Measurements from ENCODE around the gene ZNF417.
"Not testable (repeated sequence)": the region's sequence is repeated elsewhere in the genome, so short reads cannot be mapped to it uniquely, and the experiment has no call there.

Gene ZNF417

GRCh38 chr19:57916168-57916995, at the start of gene ZNF417:
Gene ZNF417 (minus strand): TSS chr19:57916592. CDS start chr19:57916411, 181 bp downstream.
- DNase-seq = peak; percentile 75

- DNase-seq = no peak
Measured at GRCh38 chr19:57964761-57965160, 48.4 kb upstream of the ZNF417 start.

DNA sequence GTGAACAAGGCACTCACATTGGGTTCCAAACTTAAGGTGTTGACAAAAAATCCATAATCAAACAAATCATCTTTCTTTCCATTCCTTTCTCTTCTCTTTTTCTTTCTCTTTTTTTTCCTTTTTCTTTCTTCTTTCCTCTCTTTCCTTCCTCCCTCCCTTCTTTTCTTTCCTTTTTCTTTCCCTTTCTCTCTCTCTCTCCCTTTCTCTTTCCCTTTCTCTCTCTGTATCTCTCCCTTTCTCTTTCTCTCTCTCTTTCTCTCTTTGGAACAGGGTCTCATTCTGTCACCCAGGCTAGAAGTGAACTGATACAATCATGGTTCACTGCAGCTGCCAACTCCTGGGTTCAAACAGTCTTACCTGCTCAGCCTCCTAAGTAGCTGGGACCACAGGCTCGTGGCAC, 45.4 kb upstream of the ZNF417 start:
- no peak for DNase-seq

DNA sequence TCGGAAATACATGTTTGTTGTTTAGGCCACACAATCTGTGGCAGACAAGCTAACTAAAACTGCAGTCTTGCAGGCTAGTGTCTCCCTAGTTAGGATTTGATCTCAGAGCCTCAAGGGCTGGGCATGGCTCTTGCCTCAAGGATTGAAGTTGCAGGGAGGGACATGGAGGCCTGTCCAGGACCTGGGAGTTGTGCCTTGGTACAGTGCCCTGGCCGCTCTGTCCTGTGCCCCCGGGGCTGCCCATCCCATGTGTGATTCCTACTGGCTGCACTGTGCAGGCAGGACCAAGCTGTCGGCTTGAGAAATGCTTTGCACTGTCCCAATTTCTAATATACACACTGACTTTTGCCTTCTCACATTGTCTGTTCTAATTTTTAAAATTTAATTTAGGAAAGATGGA, 38.6 kb upstream of the ZNF417 start:
- no peak for DNase-seq

DNA sequence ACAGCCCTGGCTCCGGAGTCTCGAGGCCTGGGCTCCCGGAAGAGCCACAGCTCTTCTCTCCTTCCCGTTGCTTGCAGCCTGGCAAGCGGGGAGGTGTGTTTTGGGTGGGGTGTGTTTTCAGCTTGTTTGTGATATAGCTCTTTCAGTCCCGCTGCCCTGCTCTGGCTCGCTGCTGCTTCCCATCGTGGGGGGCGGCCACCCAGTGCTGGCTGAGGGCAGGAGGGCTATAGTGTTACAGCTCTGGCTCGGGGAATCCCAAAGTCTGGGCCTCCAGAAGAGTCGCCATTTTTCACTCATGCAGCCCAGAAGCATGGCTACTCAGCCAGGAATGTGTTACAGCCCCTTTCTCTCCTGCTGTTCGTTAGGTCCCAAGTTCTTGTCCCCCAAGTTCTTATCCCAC, 33.3 kb upstream of the ZNF417 start:
- DNase-seq = no peak

- no peak for DNase-seq
Measured at GRCh38 chr19:57949296-57949695, 32.9 kb upstream of the ZNF417 start.

- peak; percentile 84 for DNase-seq
Measured at GRCh38 chr19:57947419-57948134, 31.2 kb upstream of the ZNF417 start, which contains the start of gene ZNF256. Gene ZNF256 (minus strand): TSS chr19:57947706. CDS start chr19:57947474, 232 bp downstream.

DNA sequence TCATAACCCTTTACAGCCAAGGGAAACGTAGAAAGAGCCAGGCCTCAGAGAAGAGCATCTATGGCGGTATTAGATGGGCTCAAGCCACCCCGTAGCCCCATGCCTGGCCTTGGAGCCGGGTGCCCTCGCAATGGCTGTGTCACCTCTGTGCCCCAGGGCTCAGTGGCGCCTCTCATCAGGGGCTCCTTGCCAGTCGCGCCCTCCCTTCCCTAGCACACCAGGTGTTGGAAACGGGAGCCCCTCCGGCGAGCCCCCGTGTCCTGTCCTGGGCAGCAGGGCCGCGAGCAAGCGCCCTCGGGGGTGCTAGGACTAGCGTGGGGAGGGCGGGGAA, 30.7 kb upstream of the ZNF417 start:
- no peak for DNase-seq

DNA sequence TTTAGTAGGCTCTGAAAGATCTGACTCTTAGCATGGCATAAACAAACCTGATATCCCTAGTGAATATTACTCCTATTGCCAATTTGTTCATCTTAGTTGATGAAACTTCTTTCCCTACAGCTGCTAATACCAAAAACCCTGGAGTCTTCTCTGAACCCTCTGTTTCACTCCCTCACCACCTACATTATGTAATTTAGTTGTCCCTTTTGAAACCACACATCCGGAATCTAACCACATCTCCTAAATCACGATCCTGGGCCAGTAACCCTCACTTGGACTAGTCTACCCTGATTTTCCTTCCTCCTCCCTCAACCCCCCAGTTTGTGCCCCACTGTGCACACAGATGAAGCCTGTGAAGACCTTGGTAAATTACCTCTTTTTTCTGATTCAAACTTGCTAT, 29.9 kb upstream of the ZNF417 start:
- DNase-seq = no peak

DNA sequence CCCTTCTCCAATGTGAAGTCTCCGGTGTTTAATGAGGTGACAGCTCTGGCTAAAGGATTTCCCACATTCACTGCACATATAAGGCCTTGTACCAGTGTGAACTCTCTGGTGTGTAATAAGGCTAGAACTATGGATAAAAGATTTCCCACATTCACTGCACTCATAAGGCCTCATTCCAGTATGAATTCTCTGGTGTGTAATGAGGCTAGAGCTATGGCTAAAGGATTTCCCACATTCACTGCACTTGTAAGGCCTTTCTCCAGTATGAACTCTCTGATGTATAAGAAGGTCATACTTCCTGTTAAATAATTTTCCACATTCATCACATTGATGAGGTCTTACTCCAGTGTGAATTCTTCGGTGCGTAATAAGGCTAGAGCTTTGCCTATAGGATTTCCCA, 25.2 kb upstream of the ZNF417 start:
- no peak for DNase-seq

- DNase-seq = no peak
Measured at GRCh38 chr19:57935731-57936130, 19.3 kb upstream of the ZNF417 start.

- DNase-seq = no peak
Measured at GRCh38 chr19:57934820-57935665, 18.7 kb upstream of the ZNF417 start, which contains the start of gene ZNF418. Gene ZNF418 (minus strand): TSS chr19:57935402. CDS start chr19:57933822, 1,580 bp downstream.

GRCh38 chr19:57927587-57927986, 11.2 kb upstream of the ZNF417 start:
- no peak for DNase-seq

DNA sequence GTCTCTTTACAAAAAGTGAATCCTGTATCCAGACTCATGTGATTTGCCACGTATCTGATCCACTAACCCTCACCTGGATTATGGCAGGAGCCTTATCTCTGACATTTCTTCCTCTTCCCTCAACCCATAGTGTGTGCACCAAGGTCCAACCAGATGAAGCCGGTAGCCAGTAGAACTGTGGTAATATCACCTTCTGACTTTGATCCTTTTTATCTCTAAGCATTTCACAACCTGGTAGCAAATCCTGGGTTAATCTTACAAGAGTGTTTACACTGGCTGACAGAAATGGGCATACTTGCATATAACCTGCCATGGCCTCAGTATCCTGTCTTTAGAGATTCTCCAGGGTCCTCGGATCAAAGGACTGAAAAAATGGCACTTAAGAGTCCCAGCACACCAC, 1.9 kb downstream of the ZNF417 start:
- DNase-seq = no peak

DNA sequence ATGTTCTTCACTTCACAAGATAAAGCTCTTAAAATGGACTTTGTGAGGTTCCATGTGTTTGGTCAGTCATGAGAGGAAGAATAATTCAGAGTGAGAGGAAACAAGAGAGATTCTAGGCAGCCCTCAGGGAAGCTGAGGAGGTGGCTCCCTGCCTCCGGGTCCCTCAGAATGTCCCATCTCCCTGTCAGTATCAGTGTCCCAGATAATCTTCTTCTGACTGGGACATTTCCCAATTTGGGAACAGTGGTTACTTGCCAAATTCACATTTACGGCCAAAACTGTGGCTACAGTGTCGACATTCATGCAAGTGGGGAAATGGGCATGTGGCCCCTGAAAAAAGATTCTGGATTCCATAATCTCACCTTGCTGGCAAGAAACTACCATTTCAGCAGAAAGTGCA, 9.0 kb downstream of the ZNF417 start:
- DNase-seq = no peak

DNA sequence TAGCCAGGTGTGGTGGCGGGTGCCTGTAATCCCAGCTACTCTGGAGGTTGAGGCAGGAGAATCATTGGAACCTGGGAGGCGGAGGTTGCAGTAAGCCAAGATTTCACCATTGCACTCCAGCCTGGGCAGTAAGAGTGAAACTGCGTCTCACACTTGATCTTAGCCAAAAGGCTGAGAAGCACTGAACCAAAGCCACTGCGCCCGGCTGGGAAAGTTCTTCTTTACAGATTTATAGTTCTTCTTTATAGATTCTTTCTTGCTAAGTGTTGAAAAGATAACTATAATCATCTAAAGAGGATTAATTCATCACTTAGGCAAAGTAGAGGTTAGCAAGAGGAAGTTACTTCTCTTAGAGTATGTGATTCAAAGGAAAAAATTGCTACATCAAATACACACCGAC, 11.1 kb downstream of the ZNF417 start:
- DNase-seq = no peak

DNA sequence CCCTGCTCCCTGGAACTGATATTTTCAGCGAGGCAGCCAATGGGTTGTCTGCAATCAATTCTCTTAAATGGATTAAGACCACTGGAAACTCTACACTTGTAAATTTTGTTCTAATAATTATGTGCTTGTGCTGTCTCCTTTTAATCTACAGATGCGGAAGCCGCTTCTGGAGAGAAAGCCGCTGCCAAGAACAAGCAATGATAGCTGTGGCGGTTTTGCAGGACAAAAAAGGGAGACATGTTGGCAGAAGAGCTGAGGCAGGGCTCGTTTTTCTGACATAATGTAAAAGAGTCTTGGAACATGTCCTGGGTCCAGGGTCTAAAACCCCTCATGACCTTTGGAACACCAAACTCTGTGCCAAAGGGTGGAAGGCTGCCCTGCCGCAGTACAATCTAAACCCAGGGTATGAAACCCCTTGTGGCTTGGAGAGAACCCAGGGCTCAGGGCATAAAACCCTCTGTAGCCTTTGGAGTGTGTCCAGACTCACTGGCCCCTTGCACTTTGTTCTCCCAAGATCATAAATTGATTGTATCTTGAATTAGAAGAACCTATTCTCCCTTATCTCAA, 12.7 kb downstream of the ZNF417 start:
- no peak for DNase-seq

DNA sequence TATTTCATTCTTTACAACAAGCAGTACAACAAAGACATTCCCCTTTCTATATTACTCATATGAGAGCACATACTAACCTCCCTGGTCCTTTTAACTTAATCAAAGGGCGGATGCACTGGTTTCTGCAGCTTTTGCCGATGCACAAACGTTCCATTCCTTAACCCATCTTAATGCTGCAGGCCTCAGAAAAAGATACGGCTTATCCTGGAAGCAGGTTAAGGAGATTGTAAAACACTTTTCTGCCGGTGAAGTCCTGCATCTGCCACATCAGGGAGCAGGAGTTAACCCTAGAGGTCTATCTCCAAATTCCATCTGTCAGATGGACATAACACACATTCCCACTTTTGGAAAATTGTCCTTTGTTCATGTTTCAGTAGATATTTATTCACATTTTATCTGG, 16.1 kb downstream of the ZNF417 start:
- DNase-seq = no peak

DNA sequence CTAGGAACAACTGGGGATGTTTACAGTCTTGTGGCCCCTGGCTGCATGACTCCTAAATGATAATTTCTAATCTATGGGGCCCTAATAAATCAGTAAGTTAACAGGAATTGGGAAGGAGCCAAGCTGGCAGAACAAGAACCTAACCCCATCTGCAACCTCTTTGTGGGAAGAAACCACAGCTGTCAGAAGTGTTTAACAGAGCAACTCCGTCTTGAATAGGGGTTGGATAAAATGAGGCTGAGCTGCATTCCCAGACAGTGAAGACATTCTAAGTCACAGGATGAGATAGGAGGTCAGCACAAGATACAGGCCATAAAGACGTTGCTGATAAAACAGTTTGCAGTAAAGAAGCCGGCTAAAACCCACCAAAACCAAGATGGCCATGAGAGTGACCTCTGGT, 25.7 kb downstream of the ZNF417 start:
- DNase-seq = not testable (repeated sequence)

DNA sequence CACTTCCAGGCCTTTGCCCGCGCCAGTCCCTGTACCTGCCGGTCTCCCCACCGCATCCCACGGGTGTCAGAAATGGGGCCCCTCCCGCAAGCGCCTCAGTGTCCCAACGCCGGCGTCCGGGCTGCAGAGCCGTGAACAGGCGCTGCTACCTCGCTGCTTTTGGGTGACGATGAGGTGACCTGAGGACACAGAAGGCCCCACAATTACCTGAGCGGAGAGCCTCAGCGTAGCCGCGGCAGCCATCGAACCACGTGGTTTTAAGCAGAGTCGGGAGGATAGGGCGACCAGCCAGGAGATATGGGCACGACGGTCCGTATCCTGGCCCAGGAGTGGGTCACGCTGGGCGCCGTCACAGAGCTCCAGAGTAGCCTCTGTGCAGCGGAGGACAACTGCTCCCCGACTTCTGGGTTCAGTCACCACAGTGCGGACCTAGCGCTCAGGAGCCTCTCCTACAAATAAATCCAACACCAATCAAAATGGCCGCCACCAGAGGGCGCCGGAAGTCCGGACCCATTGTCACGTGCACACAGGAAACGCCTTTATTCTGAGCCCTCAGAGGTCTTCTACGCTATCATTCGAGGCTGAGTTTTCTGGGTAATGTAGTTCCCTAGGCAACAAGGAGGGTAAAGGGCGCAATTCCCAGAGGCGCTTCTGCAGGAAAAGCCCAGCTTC, 27.7 kb downstream of the ZNF417 start, which contains the start of gene ZNF814:
Gene ZNF814, minus strand, starts transcription at position 478 of the 672 bp plus-strand sequence. Its CDS starts 235 bp downstream, at position 243.
- peak; percentile 75 for DNase-seq

- DNase-seq = no peak
Measured at GRCh38 chr19:57888107-57888559, 28.3 kb downstream of the ZNF417 start.
